ENCODE measurements around the gene DDX27. TPM values are rescaled to one million over a fixed set of nuclear protein-coding genes. Genes with fewer than 3 reads are reported as not detected.
A peak's percentile ranks its signal among the peaks of the same experiment; 100 is the strongest.
"Not testable (repeated sequence)": the region's sequence is repeated elsewhere in the genome, so short reads cannot be mapped to it uniquely, and the experiment has no call there.

Gene DDX27
- 10 to 100 TPM; 42.8 to 43.5 TPM for total RNA-seq

GRCh38 chr20:49219091-49219923 is at the start of gene DDX27:
Gene DDX27 (plus strand): TSS chr20:49219416. CDS start chr20:49219449, 33 bp downstream.
- CTCF ChIA-PET: interaction anchor here (1.1 to 7.1 kb wide), 2 partner anchors 32 to 84 kb away, joined by 3 to 237 read pairs; no protein-coding TSS in a partner anchor
- Mint-ChIP-seq H3K4me3 (peak within 1 kb of the TSS; percentile 88), H3K27me3 (no peaks in the 10 kb centered on the region), H3K27ac (peak within 1 kb of the TSS; percentile 89), H3K36me3 (peaks cover 20% of the 10 kb centered on the region), H3K9me3 (no peaks in the 10 kb centered on the region), H3K4me1 (ENCODE audit: low read depth) (peaks cover 29% of the 10 kb centered on the region)
- intact Hi-C loops (cut with micrococcal nuclease): loop anchor here (1.0 kb wide), 3 partner anchors 31 to 173 kb away; partner anchors contain the start of genes CSE1L, STAU1 and ZNFX1
- DNase-seq: peak; percentile 99
- POLR2A ChIA-PET: interaction anchor here (0.6 to 1.2 kb wide), 5 partner anchors 19 to 173 kb away, joined by 3 to 5 read pairs (median 4); partner anchors contain the start of gene CSE1L

- Mint-ChIP-seq H3K4me1 (ENCODE audit: low read depth) (peaks cover 70% of the 10 kb centered on the region), H3K27me3 (no peaks in the 10 kb centered on the region), H3K4me3 (no peak overlapping the region), H3K27ac (no peak overlapping the region), H3K9me3 (no peaks in the 10 kb centered on the region), H3K36me3 (peaks cover 12% of the 10 kb centered on the region)
- intact Hi-C loops (cut with micrococcal nuclease): no loop called here
- POLR2A ChIA-PET: no interaction called here
- CTCF ChIA-PET: no interaction called here
- DNase-seq: no peak
These were observed 49.7 kb upstream of the DDX27 start for GRCh38 chr20:49169547-49169946.

- POLR2A ChIA-PET: no interaction called here
- no peak overlapping the region for H3K27ac Mint-ChIP-seq
- H3K36me3 Mint-ChIP-seq: peaks cover 12% of the 10 kb centered on the region
- H3K4me3 Mint-ChIP-seq: no peak overlapping the region
- intact Hi-C loops (cut with micrococcal nuclease): no loop called here
- DNase-seq: no peak
- no peaks in the 10 kb centered on the region for H3K27me3 Mint-ChIP-seq
- H3K4me1 Mint-ChIP-seq (ENCODE audit: low read depth): peaks cover 64% of the 10 kb centered on the region
- CTCF ChIA-PET: no interaction called here
- H3K9me3 Mint-ChIP-seq: no peaks in the 10 kb centered on the region
These were observed 48.5 kb upstream of the DDX27 start for GRCh38 chr20:49170714-49171113.

GRCh38 chr20:49171909-49172308 is 47.3 kb upstream of the DDX27 start:
- Mint-ChIP-seq H3K4me1 (ENCODE audit: low read depth) (peaks cover 52% of the 10 kb centered on the region), H3K27me3 (no peaks in the 10 kb centered on the region), H3K4me3 (no peak overlapping the region), H3K36me3 (peaks cover 13% of the 10 kb centered on the region), H3K27ac (no peak overlapping the region), H3K9me3 (no peaks in the 10 kb centered on the region)
- intact Hi-C loops (cut with micrococcal nuclease): no loop called here
- ChIA-PET CTCF (no interaction called here), POLR2A (interaction anchor here (0.7 kb wide), 1 partner anchor 100 kb away, joined by 3 read pairs; no protein-coding TSS in a partner anchor)
- no peak for DNase-seq

- Mint-ChIP-seq H3K27ac (peak overlapping the region; percentile 15), H3K27me3 (no peaks in the 10 kb centered on the region), H3K4me1 (ENCODE audit: low read depth) (peaks cover 48% of the 10 kb centered on the region), H3K36me3 (peaks cover 13% of the 10 kb centered on the region), H3K4me3 (no peak overlapping the region), H3K9me3 (no peaks in the 10 kb centered on the region)
- no peak for DNase-seq
- ChIA-PET POLR2A (interaction anchor here (0.7 kb wide), 1 partner anchor 101 kb away, joined by 3 read pairs; no protein-coding TSS in a partner anchor), CTCF (interaction anchor here (0.7 kb wide), 1 partner anchor 33 kb away, joined by 4 read pairs; no protein-coding TSS in a partner anchor)
- intact Hi-C loops (cut with micrococcal nuclease): no loop called here
These were observed 46.8 kb upstream of the DDX27 start for GRCh38 chr20:49172413-49172812.

- no peak overlapping the region for H3K27ac Mint-ChIP-seq
- H3K27me3 Mint-ChIP-seq: no peaks in the 10 kb centered on the region
- DNase-seq: no peak
- peaks cover 16% of the 10 kb centered on the region for H3K36me3 Mint-ChIP-seq
- CTCF ChIA-PET: interaction anchor here (1.0 kb wide), 1 partner anchor 41 kb away, joined by 4 read pairs; no protein-coding TSS in a partner anchor
- H3K9me3 Mint-ChIP-seq: no peaks in the 10 kb centered on the region
- POLR2A ChIA-PET: no interaction called here
- intact Hi-C loops (cut with micrococcal nuclease): no loop called here
- no peak overlapping the region for H3K4me3 Mint-ChIP-seq
- H3K4me1 Mint-ChIP-seq (ENCODE audit: low read depth): peaks cover 39% of the 10 kb centered on the region
These were observed 45.0 kb upstream of the DDX27 start for GRCh38 chr20:49174183-49174582.

- intact Hi-C loops (cut with micrococcal nuclease): no loop called here
- Mint-ChIP-seq H3K9me3 (no peaks in the 10 kb centered on the region), H3K4me1 (ENCODE audit: low read depth) (peaks cover 56% of the 10 kb centered on the region), H3K27ac (no peak overlapping the region), H3K4me3 (no peak overlapping the region), H3K27me3 (no peaks in the 10 kb centered on the region), H3K36me3 (peaks cover 6% of the 10 kb centered on the region)
- DNase-seq: no peak
- ChIA-PET POLR2A (interaction anchor here (0.8 kb wide), 1 partner anchor 35 kb away, joined by 3 read pairs; no protein-coding TSS in a partner anchor), CTCF (interaction anchor here (2.4 to 5.1 kb wide), 3 partner anchors 13 to 47 kb away, joined by 10 to 33 read pairs (median 10); no protein-coding TSS in a partner anchor)
These were observed 39.6 kb upstream of the DDX27 start for GRCh38 chr20:49179368-49180277.

- H3K4me3 Mint-ChIP-seq: no peak overlapping the region
- H3K27me3 Mint-ChIP-seq: no peaks in the 10 kb centered on the region
- peaks cover 13% of the 10 kb centered on the region for H3K36me3 Mint-ChIP-seq
- peaks cover 70% of the 10 kb centered on the region for H3K4me1 Mint-ChIP-seq (ENCODE audit: low read depth)
- no peaks in the 10 kb centered on the region for H3K9me3 Mint-ChIP-seq
- no peak for DNase-seq
- ChIA-PET CTCF (interaction anchor here (2.4 to 5.1 kb wide), 4 partner anchors 15 to 49 kb away, joined by 10 to 33 read pairs (median 16); no protein-coding TSS in a partner anchor), POLR2A (interaction anchor here (1.4 kb wide), 1 partner anchor 16 kb away, joined by 5 read pairs; no protein-coding TSS in a partner anchor)
- intact Hi-C loops (cut with micrococcal nuclease): no loop called here
- H3K27ac Mint-ChIP-seq: peak overlapping the region; percentile 14
These were observed 37.8 kb upstream of the DDX27 start for GRCh38 chr20:49181265-49181877.

- ChIA-PET CTCF (interaction anchor here (3.4 to 5.1 kb wide), 2 partner anchors 33 to 50 kb away, joined by 22 to 33 read pairs; no protein-coding TSS in a partner anchor), POLR2A (interaction anchor here (1.4 kb wide), 1 partner anchor 136 kb away, joined by 3 read pairs; no protein-coding TSS in a partner anchor)
- Mint-ChIP-seq H3K4me3 (no peak overlapping the region), H3K4me1 (ENCODE audit: low read depth) (peaks cover 70% of the 10 kb centered on the region), H3K27me3 (no peaks in the 10 kb centered on the region), H3K9me3 (no peaks in the 10 kb centered on the region), H3K36me3 (peaks cover 12% of the 10 kb centered on the region), H3K27ac (peak overlapping the region; percentile 19)
- DNase-seq: no peak
- intact Hi-C loops (cut with micrococcal nuclease): no loop called here
These were observed 35.8 kb upstream of the DDX27 start for GRCh38 chr20:49183444-49183843.

- DNase-seq; H3K9me3 Mint-ChIP-seq; H3K27ac Mint-ChIP-seq; H3K27me3 Mint-ChIP-seq; H3K4me3 Mint-ChIP-seq; intact Hi-C loops (cut with micrococcal nuclease): not testable (repeated sequence)
- H3K36me3 Mint-ChIP-seq: peaks cover 12% of the 10 kb centered on the region
- H3K4me1 Mint-ChIP-seq (ENCODE audit: low read depth): peaks cover 72% of the 10 kb centered on the region
- CTCF ChIA-PET: interaction anchor here (3.4 kb wide), 1 partner anchor 51 kb away, joined by 22 read pairs; no protein-coding TSS in a partner anchor
- POLR2A ChIA-PET: interaction anchor here (0.9 kb wide), 1 partner anchor 18 kb away, joined by 4 read pairs; no protein-coding TSS in a partner anchor
These were observed 35.1 kb upstream of the DDX27 start for GRCh38 chr20:49184084-49184501.

GRCh38 chr20:49184691-49185070 is 34.5 kb upstream of the DDX27 start:
- no peaks in the 10 kb centered on the region for H3K27me3 Mint-ChIP-seq
- intact Hi-C loops (cut with micrococcal nuclease): no loop called here
- H3K4me1 Mint-ChIP-seq (ENCODE audit: low read depth): peaks cover 67% of the 10 kb centered on the region
- ChIA-PET CTCF (interaction anchor here (1.8 to 3.4 kb wide), 2 partner anchors 32 to 51 kb away, joined by 12 to 22 read pairs; no protein-coding TSS in a partner anchor), POLR2A (interaction anchor here (0.9 kb wide), 1 partner anchor 19 kb away, joined by 4 read pairs; no protein-coding TSS in a partner anchor)
- no peak overlapping the region for H3K27ac Mint-ChIP-seq
- H3K36me3 Mint-ChIP-seq: peaks cover 12% of the 10 kb centered on the region
- no peak overlapping the region for H3K4me3 Mint-ChIP-seq
- DNase-seq: no peak
- H3K9me3 Mint-ChIP-seq: no peaks in the 10 kb centered on the region

Measured in activated CD4-positive, alpha-beta memory T cell treated with anti-CD3 and anti-CD28 coated beads for 36 hours (primary cell).